Transverse colon (tissue), 4 donors: ENCODE data around the gene ESPL1.

Experiments used
- POLR2A ChIP-seq: fragments of 450-650 bp; IDR thresholded peaks from one replicate; pipeline ENCODE4 v1.6.1; 2016; ENCODE audit warnings: antibody characterized with exemption, mild to moderate bottlenecking, moderate library complexity
- POLR2AphosphoS5 ChIP-seq, 3 donors: sonication (generic); formaldehyde crosslinking; IDR thresholded peaks; one replicate each; pipeline ENCODE4 v1.6.1; 2016; ENCODE audit warnings: antibody characterized with exemption in 3 of 3
- TF ChIP-seq, protein P1 (sequence below), 5 experiments: fragments of 200-600 bp in 3 of 5; fragments of 450-650 bp in 2 of 5; sonication (generic) in 3 of 5; IDR thresholded peaks; 1 replicate in 2 of 5; 2 replicates in 3 of 5; pipeline ENCODE4 v1.5.1; 2016 to 2017; ENCODE audit warnings: antibody characterized with exemption in 5 of 5, inconsistent platforms in 3 of 5, mild to moderate bottlenecking in 2 of 5, moderate library complexity in 1 of 5

DNA sequence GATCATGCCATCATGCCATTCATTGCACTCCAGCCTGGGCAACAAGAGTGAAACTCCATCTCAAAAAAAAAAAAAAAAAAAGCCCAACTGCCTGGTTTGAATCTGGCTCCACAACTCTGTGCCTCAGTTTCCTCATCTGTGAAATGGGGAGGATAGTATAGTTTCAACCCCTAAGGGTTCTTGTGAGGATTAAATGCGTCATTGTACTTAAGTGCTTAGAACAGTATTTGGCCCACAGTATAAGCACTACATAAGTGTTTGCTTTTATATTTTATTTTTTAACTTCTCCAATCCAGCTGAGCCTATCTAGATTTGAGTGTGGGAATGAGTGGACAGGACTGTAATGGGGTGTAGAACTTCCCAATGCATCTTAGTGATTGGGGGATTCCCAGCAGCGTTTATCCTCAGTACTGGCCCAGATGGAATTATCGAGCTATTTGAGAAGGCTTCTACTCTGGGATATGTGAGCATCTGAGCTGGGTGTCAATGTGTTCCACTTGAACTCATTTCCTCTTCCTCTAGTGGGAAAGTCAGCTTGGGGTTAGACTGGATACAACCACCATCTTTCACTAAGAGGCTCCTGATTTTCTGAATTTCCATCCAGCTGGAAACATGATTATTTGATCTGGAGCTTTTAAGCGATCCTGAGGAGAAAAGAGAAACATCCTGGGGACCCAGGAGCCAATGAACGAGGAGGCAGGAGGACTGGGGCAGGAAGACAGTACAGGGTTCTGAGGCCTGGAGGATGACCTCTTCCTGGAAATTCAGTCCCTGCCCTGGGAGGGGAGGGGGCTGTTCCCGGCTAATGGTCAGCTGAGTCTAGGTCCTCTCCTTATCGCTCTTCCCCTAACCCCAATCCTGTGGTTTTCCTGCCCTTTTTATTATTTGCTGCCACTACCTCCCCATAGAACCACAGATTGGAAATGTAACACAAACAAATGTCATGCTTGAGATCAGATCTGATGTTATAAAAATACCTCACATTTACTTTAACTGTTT lies 9.3 kb upstream of the ESPL1 start:
- TF ChIP-seq, protein P1, sequence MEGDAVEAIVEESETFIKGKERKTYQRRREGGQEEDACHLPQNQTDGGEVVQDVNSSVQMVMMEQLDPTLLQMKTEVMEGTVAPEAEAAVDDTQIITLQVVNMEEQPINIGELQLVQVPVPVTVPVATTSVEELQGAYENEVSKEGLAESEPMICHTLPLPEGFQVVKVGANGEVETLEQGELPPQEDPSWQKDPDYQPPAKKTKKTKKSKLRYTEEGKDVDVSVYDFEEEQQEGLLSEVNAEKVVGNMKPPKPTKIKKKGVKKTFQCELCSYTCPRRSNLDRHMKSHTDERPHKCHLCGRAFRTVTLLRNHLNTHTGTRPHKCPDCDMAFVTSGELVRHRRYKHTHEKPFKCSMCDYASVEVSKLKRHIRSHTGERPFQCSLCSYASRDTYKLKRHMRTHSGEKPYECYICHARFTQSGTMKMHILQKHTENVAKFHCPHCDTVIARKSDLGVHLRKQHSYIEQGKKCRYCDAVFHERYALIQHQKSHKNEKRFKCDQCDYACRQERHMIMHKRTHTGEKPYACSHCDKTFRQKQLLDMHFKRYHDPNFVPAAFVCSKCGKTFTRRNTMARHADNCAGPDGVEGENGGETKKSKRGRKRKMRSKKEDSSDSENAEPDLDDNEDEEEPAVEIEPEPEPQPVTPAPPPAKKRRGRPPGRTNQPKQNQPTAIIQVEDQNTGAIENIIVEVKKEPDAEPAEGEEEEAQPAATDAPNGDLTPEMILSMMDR (IDR thresholded peaks at IDR 0.05): no peak
- TF ChIP-seq POLR2A (no peak), POLR2AphosphoS5 (IDR thresholded peaks at IDR 0.05) (no peak)
